ENCODE measurements around the gene ZNF33B.

DNA sequence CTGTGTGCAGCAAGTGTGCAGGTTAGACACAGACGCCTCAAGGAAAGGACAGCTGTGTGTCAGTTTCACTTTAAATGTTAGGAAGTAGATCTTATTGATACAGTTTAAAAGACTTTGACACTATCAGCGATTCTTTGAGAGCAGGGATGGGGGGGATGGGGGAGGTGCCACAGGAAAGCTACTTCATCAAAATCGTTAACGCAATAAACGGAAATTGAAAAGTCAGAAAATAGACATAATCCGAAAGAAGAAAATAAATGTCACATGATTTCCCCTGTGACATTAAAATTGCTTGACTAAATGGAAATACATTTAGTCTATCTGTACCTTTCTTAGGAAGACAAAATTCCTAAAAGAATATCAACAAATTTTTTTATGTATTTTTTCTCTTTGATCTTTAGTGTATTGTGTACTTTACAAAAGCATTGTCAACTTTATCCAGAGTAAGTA, 476 bp upstream of the ZNF33B start:
- no peak for TF ChIP-seq EZH2phosphoT487 (IDR thresholded peaks at IDR 0.05; ENCODE audit: borderline replicate concordance, low read depth, low read length)
- TF ChIP-seq, protein P1, sequence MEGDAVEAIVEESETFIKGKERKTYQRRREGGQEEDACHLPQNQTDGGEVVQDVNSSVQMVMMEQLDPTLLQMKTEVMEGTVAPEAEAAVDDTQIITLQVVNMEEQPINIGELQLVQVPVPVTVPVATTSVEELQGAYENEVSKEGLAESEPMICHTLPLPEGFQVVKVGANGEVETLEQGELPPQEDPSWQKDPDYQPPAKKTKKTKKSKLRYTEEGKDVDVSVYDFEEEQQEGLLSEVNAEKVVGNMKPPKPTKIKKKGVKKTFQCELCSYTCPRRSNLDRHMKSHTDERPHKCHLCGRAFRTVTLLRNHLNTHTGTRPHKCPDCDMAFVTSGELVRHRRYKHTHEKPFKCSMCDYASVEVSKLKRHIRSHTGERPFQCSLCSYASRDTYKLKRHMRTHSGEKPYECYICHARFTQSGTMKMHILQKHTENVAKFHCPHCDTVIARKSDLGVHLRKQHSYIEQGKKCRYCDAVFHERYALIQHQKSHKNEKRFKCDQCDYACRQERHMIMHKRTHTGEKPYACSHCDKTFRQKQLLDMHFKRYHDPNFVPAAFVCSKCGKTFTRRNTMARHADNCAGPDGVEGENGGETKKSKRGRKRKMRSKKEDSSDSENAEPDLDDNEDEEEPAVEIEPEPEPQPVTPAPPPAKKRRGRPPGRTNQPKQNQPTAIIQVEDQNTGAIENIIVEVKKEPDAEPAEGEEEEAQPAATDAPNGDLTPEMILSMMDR (conservative IDR thresholded peaks at IDR 0.05; ENCODE audit: low read length): no peak

Data from OCI-LY7 (cell line).